D341Med (cell line): Measurements from ENCODE around the gene STOX2.

Experiments used
- DNase-seq: peaks from one replicate; pipeline ENCODE4 v3.0.0; 2012; ENCODE audit warnings: low spot score

The STOX2 gene, protein sequence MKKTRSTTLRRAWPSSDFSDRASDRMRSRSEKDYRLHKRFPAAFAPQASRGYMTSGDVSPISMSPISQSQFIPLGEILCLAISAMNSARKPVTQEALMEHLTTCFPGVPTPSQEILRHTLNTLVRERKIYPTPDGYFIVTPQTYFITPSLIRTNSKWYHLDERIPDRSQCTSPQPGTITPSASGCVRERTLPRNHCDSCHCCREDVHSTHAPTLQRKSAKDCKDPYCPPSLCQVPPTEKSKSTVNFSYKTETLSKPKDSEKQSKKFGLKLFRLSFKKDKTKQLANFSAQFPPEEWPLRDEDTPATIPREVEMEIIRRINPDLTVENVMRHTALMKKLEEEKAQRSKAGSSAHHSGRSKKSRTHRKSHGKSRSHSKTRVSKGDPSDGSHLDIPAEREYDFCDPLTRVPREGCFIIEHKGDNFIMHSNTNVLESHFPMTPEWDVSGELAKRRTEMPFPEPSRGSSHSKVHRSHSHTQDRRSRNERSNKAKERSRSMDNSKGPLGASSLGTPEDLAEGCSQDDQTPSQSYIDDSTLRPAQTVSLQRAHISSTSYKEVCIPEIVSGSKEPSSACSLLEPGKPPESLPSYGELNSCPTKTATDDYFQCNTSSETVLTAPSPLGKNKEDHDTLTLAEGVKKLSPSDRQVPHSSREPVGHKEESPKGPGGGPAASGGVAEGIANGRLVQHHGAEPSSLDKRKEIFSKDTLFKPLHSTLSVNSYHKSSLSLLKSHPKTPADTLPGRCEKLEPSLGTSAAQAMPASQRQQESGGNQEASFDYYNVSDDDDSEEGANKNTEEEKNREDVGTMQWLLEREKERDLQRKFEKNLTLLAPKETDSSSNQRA (N-terminal part only)

DNA sequence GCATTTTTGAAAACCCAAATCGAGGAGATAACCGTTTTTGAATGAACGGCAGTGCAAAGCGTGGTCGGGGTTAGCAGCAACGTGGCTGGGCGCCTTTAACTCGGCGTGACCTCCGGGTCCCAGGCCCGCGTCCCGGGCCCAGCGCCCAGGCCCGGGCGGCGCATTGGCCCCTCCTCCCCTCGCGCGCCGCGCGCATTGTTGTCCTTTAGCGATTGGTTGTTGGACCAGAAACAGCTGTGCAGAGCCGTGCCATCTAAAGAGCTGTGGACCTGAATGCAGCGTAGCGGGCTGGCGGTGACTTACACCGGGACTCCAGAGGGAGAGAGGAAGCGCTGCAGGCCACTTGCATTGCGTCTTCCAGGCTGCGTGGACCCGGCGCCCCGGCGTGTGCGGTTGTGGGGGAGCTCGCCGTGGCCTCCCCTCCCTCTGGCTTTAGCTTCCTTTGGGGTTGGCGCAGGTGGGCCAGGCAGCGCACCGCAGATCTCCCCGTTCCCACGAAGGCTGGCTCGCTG, at the start of gene STOX2:
Gene STOX2, plus strand, starts transcription at position 227 of the 512 bp plus-strand sequence. CDS start 1,484 bp downstream, outside the sequence.
- peak; percentile 73 for DNase-seq

DNA sequence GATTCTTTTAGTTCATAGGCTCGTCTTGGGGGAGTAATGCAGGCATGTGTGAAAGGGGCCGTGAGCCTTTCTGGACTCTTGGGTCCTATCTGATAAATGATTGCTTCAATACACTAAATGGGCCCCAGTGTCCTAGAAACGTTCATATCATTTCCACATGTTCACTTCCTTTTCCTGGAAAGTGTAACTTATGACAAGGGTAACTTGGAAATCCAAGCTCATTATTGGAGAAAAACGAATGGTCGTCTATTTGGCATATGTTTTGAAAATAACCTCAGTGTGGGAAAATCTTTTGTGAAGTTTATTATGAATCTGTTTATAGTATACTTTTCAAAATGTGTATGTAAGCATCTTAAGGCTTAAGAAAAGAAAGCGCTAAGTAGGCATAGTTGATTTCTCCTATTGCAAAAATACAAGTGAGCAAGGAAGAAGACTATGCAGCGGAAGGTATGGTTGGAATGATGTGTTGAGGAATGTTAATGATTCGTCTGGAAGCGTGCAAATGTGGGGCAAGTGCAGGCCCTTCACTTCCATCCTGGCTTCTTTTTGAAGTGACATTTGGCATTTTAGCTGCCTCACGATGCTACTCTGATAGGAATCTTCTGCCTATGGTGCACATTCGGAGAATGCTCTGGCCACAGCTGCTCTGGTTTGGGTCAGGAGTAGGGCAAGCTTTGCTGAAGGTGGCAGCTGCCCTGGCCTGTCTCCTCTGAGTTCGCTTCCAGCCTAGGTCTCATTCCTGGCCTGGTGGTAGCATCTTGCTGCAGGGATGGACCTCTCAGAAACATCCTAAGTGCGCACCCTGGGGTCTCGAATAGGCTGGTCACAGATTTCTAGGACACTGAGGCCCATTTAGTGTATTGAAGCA, 49.5 kb upstream of the STOX2 start:
- no peak for DNase-seq

DNA sequence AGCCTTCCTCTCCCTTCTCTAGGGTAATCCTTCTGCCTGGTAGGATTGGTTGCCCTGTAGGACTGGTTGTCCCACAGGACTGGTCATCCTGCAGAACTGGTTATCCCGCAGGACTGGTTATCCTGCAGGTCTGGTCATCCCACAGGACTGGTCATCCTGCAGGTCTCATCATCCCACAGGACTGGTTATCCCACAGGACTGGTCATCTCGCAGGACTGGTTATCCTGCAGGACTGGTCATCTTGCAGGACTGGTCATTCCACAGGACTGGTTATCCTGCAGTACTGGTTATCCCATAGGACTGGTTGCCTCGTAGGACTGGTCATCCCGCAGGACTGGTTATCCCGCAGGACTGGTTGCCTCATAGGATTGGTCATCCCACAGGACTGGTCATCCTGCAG, 48.1 kb upstream of the STOX2 start:
- no peak for DNase-seq

DNA sequence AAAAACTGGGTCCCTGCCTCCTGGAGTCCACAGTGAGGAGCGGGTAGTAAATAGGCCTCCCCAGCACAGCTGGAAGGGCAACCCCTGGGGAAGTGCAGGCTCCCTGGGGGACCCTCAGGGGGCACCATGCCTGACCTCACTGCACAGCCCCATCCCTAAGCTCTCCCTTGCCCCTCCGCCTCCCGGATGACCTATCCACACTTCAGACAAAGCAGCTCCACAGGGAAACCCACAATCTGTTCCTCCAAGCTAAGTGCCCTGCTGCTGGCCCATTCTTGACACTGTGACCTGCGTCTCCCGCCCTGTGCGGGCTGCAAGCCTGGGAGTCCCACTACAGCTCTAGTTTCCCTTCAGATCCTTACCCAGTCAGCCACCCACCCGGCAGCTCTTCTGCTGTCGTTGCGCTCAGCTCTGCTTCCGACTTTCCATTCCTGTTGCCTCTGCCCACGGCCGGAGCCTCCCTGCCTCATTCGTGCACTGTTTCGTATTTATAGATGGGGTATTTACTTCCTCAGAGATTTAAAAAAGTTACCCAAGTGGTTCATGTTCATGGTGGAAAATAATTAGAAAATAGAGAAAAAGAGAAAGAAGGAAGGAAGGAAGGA, 47.0 kb upstream of the STOX2 start:
- DNase-seq = no peak

DNA sequence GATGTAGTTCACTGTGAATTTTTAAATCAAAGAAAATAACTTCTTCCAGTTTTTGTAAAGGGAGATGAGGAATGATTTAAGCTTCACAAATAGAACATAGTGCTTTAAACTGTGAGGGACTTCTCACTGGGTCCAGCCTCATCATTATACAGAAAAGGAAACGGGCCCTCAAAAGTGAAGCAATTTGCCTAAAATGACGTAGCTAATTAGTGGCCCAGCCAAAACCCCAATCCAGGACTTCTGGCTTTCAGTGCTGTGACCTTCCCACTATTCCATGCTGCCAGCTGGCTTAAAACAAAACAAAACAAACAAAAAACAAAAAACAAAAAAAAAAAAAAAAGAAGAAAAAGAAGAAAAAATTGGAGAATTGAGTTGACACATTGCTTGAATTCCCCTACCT, 45.0 kb upstream of the STOX2 start:
- DNase-seq = no peak

DNA sequence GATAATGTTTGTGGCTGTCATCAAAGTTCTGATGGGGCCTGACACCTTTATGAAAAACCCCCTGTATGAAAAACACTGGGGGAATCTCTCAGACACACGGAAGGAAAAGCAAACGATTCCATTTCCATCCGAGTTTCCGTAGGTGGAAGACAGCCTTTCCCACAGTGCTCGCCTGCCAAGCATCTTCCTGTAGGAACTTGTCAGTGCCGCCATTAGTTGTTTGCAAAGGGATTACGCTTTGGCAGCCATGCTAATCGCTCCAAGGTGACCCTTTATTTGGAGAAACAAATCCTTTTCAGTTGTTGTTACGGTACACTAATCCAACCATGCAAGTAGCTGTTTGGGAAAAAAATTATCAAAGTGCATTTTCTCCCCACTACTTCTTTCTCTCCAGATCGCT, 44.4 kb upstream of the STOX2 start:
- DNase-seq = no peak

DNA sequence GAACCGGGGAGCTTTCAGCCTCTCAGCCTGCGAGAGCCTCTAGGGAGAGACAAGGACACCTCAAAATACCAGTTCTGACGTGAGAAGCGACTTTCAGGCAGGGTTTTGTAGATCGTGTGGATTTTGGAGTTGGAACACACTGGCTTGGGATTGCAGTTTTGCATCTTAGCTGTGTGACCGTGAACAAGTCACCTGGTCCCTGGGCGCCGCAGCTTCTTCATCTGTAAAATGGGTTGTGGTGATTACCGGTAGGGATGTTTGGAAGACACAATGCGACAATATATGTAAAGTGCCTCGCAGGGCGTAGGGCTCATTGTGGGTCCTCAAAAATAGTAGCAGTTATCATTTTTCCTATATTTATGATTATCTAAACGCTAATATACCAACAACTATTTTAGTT, 43.7 kb upstream of the STOX2 start:
- DNase-seq = no peak

DNA sequence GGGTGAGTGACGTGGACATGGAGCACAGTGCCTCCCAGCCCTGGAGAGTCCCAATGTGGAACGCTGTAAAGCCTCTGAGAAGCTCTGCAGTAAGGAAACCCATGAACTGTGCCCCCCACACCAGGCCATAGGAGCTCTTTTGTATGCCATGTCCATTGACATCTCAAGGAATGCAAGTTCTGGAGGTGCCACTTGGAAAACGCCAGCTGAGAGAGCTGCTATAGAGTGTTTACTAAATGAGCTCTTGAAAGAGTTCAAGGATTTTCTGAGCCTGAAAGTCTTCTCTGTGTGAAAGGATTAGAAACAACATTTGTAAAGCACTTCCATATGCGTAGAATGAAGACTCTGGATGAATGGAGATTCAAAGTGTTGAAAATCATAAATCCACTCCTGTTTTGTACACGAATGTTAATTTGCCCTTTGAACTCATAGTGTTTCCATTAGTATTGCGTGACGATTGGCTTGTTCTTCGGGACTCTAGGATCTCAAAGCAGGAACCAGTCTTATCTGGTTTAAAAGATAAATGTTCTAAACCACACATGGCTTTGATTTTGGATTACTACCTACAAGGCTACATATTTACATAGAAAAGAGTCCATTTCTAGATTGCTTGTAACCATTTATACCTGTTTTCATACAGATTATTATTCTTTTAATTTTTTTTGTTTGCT, 41.8 kb upstream of the STOX2 start:
- DNase-seq = no peak

DNA sequence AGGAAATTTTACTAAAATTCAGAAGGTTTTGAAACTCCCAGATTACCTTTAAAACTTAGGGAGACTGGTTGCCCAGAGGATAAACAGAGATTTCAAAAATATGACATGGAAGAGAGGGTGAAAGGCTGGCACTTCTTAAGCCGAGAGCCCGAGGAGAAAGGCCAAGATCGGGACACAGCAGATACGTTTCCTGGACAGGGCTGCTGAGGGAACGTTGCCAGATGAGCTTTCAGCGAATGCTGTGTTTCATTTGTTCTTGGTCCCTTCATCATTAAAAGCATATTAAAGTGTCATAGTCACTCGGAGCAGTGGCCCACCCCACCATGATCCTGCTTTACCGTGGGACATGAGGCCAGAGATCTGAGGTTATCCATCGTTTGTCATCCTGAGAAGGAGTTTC, 37.9 kb upstream of the STOX2 start:
- DNase-seq = no peak

DNA sequence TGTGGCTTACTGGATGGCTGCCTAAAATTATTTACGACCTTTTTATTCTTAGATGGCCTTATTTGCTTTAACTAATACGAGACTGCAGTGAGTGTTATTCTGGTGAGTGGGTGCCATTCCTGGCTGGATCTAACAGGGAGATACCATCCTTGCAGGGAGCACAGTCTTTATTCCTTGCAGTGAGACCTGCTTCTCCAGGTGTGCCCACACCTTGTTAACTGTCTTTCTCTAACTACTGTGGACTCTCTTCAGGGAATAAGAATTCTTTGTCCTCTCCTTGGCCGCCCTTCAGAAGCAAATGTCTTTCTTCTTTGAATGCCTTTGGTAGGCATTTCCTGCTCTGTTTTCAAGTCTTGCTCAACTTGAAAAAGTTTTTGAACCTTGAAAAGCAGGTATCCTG, 34.1 kb upstream of the STOX2 start:
- no peak for DNase-seq

DNA sequence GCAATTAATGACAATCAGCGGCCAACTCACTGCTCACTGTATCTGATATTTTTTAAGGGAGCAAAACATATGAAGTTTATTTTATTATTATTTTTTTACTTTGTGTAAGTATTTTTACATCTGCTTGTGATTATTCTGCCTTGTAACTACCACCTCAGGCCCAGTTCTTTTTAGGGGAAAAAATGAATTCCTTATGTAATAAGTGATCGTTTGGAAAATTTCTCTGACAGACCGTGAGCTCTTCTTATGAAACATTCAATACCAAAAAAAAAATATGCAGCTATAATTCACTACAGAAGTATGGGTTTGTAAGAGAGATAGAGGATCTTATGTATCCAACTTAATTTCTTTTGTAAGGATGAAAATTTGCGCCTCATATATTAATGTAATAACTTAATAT, 33.5 kb upstream of the STOX2 start:
- DNase-seq = no peak

DNA sequence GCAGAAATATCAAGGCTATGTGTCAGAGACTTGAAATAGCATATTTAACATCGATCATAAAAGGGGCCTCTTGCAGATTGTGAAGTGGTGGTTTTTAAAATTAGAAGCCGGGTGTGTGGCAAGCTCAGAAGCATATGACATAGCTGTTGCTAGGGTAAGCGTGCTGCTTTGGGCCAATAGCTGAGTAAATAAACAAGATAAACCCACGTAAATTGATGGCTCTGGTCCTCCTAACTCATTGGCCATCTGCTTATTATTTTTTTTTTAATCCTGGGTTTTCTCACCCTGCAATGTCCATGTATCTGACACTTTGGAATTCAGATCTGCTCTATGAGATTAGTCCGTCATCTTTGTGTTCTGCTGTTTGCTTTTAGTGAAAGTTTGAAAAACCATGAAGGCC, 32.6 kb upstream of the STOX2 start:
- DNase-seq = no peak

DNA sequence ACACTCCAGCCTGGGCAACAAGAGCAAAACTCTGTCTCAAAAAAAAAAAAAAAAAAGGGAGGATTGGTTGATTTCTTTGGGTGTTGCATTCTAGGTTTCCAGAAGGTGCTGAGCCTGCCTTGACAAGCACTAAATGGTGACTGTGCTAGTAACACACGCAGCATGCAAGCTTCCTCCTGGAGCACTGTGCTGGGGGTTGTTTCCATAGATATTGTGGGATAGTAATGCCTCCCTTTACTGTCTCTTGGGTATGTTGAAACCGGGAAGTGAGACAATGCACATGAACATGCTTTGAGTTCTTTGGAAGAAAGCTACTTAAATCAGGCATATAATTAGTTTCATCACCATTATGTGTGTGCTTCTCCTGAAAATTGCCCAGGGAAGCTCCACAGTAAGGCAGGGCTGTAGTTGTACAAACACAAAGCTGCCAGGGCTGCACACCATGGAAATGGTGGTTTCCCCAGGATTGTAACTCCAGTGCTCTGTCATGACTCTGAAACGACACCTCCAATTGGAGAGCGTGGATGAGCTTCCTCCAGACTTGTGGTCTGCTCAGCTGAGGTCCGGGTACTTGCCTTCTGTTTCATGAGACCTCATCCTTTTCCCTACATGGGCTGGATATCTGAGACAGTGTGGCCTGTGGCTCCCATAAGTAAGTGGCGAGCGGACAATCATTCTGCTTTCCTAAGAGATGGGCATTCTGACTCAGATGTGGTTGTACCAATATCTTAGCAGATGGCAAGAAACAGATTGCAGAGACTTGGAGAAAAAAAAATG, 31.5 kb upstream of the STOX2 start:
- DNase-seq = no peak

DNA sequence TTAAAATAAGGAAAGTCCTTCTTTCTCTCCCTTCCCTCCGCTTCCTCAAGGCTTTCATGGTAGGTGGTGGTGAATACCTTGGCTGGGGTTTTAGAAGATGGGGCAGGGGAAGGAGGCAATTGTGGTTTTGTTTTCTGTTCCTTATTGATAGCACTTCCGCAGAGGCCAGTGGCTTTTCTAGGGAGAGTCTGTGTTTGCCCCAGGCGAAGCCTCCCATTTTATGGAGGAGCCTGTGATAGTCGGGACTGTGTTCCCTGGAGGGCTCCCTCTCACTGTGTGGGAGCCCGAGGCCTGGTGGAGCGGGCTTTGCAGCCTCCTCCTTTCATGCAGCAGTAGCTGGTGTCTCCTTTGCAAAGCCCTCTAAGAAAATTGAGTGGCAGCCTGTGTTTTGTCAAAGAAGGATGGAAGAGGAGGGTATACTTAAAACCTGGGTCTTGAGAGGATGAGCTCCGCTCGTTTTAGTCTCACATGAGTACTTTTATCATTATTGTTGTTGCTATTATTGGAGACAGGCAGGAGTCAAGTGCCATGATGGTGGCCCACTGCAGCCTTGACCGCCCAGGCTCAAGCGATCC, 29.8 kb upstream of the STOX2 start:
- DNase-seq = no peak

DNA sequence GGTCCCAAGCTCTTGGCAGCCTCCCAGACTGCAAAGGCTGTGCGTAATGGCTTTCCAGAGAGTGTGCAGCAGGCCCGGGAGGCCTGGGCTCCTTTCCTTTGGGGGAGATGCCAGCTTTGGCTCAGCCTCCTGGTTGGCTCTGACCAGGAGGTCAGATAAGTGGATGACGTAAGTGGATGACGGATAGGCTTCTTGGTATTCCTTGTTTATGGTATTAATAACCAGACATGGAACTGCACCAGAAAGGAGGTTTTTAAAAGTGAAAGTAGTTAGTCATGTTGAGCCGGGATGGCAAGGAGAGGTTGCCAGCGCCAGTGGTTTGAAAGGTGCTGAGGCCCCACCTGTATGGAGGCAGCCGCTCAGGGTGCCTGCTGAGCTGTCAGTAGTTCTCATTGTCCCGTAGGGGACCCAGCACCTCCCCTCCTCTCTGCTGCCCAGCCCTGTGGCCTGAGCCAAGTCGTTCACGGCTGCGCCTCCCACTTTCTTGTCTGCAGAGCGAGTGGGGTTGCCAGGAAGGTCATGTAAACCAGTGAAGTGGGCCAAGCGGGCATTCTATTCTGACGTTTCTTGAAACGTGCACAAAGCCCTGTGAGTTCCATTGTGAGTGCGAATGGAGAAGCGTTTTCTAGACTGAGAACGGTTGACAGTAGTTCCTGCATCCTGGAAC, 28.7 kb upstream of the STOX2 start:
- no peak for DNase-seq

DNA sequence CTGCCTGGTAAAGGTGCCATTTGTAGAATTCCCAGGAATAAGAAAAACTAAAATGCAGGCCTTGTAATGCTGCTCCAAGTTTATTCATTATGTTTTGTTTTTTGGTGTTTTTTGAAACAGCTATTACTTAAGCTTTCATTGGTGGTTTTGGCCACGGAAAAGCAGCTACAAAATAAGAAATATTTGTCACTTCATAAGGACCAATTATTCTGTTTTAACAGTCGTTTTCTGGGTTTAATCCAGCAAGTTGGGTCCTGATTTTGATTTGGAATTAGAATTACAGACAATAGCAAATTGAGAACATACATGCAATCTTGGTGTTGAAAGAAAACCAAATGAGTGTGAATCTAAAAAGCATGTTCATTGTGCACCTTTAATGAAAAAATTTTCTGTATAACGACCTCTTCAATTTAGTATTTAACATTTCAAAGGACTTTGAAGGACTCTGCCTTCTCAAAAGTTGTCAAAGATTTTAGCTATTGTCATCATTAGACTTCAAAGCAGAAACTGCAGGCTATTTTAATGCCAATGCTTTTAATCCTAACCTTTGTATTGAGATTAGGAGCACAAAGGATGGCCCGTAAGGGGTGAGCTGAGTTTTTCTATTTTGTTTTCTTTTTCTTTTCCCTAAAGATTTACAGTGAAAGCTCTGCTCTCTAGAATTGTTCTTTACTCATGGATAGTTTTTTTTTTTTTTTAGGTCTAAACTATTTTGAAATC, 26.7 kb upstream of the STOX2 start:
- no peak for DNase-seq

DNA sequence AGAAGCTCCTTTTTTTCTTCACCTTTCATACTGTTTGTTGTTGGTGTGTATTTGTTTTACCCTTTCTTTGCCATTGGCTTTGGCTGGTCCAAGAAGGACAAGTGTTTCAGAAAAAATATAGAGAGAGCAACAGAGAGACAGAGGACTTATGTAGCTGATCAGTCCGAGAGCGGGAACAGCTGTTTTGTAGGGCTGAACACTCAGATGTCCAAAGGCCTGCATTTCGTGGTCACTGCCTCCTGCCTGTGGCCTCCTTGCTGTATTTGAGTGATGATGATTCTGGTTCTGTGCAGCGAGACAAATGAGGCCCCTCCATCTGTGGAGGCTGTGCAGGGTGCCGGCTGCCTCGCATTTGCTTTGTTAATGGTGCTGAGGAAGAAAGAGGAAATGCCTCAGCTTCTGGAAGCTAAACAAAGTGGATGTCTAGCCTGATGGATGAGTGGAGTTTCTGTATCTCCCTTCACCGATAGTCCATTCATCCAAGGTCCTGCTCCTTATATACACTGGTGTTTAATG, 19.8 kb upstream of the STOX2 start:
- no peak for DNase-seq

DNA sequence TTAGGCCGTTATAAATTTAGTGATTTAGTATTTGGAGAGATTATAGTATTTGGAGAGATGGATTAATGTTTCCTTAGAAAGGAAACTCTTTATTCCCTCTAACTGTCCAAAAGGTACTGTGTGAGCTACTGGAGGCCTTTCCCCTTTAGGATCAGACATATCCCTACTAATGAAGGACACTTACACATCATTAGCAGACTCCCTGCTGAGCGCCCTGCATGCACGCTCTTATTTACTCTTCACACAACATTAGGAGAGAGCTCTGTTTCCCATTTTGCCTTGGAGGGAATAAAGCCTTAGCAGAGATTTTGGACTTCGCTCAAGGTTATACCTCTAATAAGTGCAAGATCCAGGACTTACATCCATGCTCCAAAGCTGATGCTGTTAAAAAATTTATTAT, 17.8 kb upstream of the STOX2 start:
- no peak for DNase-seq

DNA sequence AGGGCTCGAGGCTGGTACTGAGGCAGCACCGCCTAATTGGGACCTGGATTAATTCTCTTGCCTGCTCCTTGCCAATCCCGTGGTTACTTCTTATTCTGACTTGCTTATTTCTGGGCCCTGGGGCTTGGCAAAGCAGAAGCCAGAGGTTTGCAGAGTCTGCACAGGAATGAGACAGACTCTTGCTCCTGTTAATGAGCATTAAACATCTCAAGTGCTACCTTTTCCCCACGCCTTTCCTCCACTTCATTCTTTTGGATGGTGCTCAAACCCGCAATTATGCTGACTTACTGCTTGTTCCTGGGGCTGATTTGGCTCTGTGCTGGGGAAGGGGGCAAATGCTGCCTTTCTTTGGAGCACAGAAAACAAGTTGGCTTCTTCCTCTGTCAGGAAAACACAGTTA, 16.5 kb upstream of the STOX2 start:
- DNase-seq = no peak
